Measurements from ENCODE around the gene IPO5. TPM values are rescaled to one million over a fixed set of nuclear protein-coding genes. Genes with fewer than 3 reads are reported as not detected.
"Not testable (repeated sequence)": the region's sequence is repeated elsewhere in the genome, so short reads cannot be mapped to it uniquely, and the experiment has no call there.

The IPO5 gene
- polyA plus RNA-seq, 4 donors: 151 to 196 (median 178) TPM

DNA sequence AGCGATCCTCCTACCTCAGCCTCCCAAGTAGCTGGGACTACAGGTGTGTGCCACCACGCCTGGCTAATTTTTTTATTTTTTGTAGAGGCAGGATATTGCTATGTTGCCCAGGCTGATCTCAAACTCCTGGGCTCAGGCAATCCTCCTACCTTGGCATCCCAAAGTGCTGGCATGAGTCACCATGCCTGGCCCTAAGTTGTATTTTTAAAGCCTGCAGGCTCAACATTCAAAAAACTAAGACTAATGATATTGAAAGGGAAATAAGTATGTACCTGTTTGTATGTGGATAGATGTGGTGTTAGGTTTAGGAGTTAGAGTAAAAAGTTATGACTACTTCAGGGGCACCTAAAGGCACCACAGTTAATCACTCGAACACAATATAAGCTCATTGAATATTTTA is 5.4 kb upstream of the IPO5 start:
- no peak for DNase-seq (ENCODE audit: low read depth in 4 of 4, low spot score in 3 of 4)

GRCh38 chr13:97949316-97949715 is 4.2 kb upstream of the IPO5 start:
- not testable (repeated sequence) for DNase-seq (ENCODE audit: low read depth in 4 of 4, low spot score in 3 of 4)

DNA sequence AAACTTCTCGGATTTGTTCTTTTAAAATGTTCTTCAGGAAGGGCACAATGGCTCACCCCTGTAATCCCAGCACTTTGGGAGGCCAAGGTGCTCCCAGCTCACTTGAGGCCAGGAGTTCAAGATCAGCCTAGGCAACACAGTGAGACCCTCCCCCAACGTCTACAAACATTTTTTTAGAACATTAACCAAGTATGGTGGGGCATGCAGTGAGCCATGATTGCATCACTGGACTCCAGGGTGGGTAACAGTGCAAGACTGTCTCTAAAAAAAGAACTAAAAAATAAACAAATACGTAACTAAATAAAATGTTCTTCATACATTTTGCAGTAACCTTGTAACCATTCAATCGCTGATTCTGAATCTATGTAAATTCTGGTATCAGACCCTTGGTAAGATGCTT is 2.1 kb upstream of the IPO5 start:
- DNase-seq (ENCODE audit: low read depth in 4 of 4, low spot score in 3 of 4): no peak

- DNase-seq (ENCODE audit: low read depth in 4 of 4, low spot score in 3 of 4): not testable (repeated sequence)
These were observed 644 bp upstream of the IPO5 start for GRCh38 chr13:97952831-97953230.

DNA sequence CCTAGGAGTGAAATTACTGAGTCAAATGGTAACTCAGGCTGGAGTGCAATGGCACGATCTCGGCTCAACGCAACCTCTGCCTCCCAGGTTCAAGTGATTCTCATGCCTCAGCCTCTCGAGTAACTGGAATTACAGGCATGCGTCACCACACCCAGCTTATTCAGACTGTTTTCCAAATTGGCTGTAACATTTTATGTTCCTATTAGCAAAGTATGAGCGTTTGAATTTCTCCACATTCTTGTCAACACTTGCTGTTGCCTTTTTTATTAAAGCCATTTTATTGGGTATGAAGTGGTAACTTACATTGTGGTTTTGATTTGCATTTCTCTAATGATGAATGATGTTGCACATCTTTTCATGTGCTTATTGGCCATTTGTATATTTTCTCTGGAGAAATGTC is 7.9 kb downstream of the IPO5 start:
- DNase-seq (ENCODE audit: low read depth in 4 of 4, low spot score in 3 of 4): no peak

- no peak for DNase-seq (ENCODE audit: low read depth in 4 of 4, low spot score in 3 of 4)
These were observed 9.4 kb downstream of the IPO5 start for GRCh38 chr13:97962887-97963286.

DNA sequence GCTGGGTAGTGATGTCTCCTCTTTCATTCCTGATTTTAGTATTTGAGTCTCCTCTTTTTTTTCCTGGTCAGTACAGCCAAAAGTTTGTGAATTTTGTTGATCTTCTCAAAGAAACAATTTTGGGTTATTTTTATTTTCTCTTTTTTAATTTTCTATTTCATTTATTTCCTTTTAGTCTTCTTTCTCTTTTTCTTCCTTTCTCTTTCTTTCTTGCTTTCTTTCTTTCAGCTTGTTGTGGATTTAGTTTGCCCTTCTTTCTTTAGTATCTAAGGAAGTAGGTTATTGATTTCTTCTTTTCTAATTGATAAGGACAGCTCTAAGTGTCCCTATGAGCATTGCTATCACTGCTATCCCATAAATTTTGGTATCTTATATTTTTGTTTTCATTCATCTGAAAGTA is 13.8 kb downstream of the IPO5 start:
- DNase-seq (ENCODE audit: low read depth in 4 of 4, low spot score in 3 of 4): no peak

GRCh38 chr13:97967948-97968347 is 14.5 kb downstream of the IPO5 start:
- no peak for DNase-seq (ENCODE audit: low read depth in 4 of 4, low spot score in 3 of 4)

DNA sequence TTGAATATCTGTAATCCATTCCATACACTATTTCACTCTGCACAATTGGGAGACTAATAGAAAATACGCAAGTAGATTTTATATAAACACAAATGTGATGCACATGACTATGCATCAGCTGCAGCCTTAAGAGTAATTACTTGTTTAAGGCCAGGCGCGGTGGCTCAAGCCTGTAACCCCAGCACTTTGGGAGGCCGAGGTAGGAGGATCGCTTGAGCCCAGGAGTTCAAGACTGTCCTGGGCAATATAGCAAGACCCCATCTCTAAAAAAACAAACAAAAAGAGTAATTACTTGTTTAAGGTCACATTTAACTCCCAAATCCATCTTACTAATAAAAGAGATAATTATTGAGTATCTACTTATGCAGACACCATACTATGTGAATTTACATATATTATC is 18.0 kb downstream of the IPO5 start:
- no peak for DNase-seq (ENCODE audit: low read depth in 4 of 4, low spot score in 3 of 4)

DNA sequence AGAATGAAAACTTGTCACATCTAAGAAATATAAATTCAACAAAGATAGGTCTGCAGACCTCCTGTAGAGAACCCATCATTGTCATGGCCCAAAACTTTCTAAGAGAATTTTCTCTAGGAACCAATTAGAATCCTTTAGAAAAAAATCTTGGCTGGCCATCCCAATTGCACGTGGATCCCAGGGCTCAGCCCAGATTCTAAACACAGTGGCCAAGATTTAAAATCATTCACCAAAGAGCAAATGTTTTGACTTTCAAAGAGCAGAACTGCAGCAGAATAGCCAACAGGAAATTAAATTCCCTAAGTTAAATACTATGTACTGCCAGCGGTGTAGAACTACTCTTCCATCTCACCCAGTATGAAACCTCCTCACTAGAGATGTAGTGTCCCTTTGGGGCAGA is 21.3 kb downstream of the IPO5 start:
- DNase-seq (ENCODE audit: low read depth in 4 of 4, low spot score in 3 of 4): no peak

DNA sequence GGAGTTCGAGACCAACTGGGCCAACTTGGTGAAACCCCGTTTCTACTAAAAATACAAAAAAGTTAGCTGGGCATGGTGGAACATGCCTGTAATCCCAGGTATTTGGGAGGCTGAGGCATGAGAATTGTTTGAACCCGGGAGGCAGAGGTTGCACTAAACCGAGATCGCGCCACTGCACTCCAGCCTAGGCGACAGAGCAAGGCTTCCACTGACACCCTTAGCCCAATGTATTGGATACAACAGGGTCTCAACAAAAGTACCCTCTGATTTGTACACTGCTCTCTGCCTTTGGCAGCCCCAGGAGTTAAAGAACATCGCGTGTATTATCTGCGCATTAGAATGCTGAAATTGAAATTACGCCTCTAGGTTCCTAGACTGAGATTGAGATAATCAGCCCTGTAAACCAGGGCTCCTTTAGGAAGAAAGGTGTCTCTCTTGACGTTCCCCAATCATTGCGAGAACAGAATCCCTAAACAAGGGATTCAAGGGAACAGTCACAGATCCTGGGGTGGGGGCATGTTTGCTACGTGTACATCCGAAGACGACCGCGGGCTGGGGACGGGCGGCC is 21.9 kb downstream of the IPO5 start:
- DNase-seq (ENCODE audit: low read depth in 4 of 4, low spot score in 3 of 4): peak in 1 of 4 donors; percentile 30

DNA sequence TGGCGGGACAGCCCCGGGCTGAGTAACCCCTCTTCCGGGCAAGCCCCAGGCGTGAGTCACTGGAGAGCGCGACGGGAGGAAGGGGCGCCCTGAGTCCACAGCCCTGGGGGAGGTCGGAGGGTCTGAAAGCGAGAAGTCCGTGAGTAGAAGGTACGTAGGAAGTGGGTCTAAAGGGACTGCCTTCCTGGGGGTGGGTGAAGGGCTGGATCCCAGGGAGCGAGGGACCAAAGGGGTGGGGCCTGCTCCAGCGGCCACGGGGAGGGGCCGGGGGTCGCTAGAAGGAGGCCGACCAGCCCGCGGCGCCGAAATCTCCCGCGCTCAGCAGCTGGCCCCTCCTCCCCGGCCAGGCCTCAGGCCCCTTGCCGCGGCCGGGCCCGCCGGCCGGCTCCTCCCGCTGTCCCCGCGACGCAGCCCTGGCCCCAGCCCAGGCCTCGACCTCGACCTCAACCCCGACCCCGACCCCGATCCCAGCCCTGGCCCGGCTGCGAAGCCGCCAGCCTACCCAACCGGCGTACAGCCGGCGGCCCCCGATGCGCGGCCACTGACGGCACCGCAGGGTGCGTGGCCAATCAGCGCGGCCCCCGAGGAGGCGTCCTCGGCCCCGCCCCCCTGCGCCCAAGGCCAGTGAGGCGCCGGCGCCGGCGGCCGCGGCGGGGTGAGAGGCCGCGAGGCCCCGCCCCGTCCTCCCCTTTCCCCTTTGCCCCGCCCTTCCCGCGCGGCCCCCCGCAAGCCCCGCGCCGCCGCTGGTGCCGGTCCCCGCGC is 22.6 kb downstream of the IPO5 start:
- peak; percentile 69 to 86 (median 83) for DNase-seq (ENCODE audit: low read depth in 4 of 4, low spot score in 3 of 4)

- peak in 2 of 4 donors; percentile 11 to 31 for DNase-seq (ENCODE audit: low read depth in 4 of 4, low spot score in 3 of 4)
These were observed 23.4 kb downstream of the IPO5 start for GRCh38 chr13:97976610-97977521.

GRCh38 chr13:97977982-97978381 is 24.5 kb downstream of the IPO5 start:
- no peak for DNase-seq (ENCODE audit: low read depth in 4 of 4, low spot score in 3 of 4)

DNA sequence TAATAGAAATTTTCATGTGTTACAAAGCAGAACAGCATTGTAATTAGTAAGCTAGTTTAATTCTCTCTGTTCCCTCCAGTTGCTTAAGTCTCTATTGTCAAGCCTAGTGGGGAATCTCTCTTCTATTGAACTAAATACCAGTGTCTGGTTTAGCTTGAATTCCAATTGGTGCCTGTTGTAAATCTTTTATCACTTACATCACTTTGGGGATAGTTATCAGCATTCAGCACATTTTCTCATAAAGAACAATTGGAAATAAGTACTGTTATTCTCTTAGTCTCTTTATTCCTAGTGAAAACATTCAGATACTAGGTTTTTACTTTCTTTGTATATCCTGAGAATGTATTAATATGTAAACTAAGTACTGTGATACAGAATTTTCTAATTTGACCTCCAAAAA is 25.2 kb downstream of the IPO5 start:
- DNase-seq (ENCODE audit: low read depth in 4 of 4, low spot score in 3 of 4): no peak

DNA sequence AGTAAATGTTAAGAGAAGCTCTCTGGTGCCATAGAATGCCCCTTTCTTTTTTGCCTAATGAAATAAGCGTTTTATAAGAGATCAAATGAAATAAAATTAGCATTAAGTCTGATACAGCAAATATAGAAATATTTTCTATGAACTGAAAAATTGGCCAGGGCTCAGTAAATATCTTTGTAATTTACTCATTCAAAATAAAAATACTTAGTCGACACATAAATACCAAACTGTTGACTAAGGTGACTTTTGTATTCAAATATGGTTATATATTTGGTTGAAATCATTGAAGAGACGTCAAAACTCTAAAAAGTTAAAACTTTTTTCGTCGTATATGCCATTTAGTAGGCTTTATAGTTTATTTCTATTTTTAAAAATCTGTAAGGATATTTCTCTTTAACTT is 25.6 kb downstream of the IPO5 start:
- DNase-seq (ENCODE audit: low read depth in 4 of 4, low spot score in 3 of 4): no peak

- DNase-seq (ENCODE audit: low read depth in 4 of 4, low spot score in 3 of 4): no peak
These were observed 26.1 kb downstream of the IPO5 start for GRCh38 chr13:97979556-97979955.

DNA sequence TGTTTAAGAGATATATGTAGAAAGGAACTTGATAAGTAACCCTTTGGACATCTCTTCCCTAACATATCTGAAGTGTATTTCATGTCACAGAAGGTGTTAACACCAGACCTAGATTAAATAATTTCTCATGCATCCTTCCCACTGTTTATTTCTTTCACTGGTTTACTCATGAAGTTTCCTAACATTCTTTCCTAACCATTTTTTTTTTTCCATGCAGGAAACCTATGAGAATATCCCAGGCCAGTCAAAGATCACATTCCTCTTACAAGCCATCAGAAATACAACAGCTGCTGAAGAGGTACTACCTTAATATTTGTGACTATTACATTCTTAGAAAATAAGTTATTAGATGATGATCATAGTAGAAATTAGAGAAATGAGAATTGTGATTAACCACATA is 28.8 kb downstream of the IPO5 start:
- no peak for DNase-seq (ENCODE audit: low read depth in 4 of 4, low spot score in 3 of 4)

DNA sequence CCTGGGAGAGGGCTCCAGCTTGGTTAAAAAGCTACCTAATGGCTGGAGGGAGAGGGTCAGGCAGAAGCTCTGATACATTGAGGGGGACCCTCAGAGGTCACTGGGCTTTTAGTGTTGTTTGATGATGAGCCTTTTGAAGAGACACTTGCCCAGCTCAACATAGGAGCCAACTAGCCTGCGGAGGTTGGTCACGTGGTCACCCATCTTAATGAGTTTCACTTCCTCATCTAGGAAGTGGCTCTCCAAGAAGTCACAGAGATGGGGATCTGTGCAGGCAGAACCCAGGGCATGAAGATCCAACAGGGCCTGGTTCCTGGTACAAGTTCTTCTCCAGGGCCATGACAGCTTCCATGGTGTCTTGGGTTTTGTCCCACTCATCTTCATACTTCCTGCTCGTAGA is 33.4 kb downstream of the IPO5 start:
- DNase-seq (ENCODE audit: low read depth in 4 of 4, low spot score in 3 of 4): no peak

GRCh38 chr13:97999653-98000052 is 46.2 kb downstream of the IPO5 start:
- no peak for DNase-seq (ENCODE audit: low read depth in 4 of 4, low spot score in 3 of 4)

- DNase-seq (ENCODE audit: low read depth in 4 of 4, low spot score in 3 of 4): no peak
These were observed 50.6 kb downstream of the IPO5 start for GRCh38 chr13:98004107-98004506.

DNA sequence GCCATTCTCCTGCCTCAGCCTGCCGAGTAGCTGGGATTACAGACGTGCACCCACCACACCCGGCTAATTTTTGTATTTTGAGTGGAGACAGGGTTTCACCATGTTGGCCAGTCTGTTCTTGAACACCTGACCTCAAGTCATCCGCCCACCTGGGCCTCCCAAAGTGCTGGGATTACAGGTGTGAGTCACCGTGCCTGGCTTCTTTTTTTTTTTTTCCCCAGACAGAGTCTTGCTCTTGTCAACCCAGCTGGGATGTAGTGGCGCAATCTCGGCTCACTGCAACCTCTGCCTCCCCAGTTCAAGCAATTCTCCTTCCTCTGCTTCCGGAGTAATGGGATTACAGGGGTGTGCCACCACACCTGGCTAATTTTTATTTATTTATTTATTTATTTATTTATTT is 51.5 kb downstream of the IPO5 start:
- DNase-seq (ENCODE audit: low read depth in 4 of 4, low spot score in 3 of 4): not testable (repeated sequence)

All from left renal pelvis (tissue), 4 donors.